LHCN-M2 (cell line): ENCODE results near the gene PRKN. TPM values are rescaled to one million over a fixed set of nuclear protein-coding genes. Genes with fewer than 3 reads are reported as not detected.

Source experiments
- DNase-seq: peaks from one replicate; pipeline ENCODE4 v3.0.0-alpha.2; 2012; ENCODE audit warnings: low read depth
- total RNA-seq: library from RNA; depleted of rRNA; stranded (reverse); fragments of >200 nt; gene quantifications from 2 replicates; pipeline ENCODE4 v1.2.3, GENCODE V29; 2014

PRKN gene
- total RNA-seq, 1 experiment from 2014 or later: 2.4 TPM

- DNase-seq: no peak
Measured at GRCh38 chr6:162459985-162460384, 267.6 kb downstream of the PRKN start.

DNA sequence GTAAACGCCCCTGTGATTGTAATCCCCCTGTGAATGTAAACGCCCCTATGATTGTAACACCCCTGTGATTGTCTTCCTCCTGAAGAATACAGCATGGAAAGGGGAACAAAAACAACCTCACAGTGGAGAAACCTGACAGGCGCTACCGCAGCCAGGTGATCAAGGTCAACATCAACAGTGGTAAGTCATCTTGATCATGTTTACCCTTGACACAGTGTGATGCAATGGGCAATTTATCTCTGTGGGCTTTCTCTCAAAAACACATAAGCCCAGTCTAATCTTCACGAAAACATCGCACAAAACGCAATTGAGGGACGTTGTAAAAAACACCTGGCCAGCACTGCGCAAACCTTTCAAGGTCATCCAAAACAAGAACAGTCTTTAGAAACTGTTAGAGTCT is 277.2 kb downstream of the PRKN start:
- no peak for DNase-seq

- no peak for DNase-seq
Measured at GRCh38 chr6:162448294-162448693, 279.3 kb downstream of the PRKN start.

- no peak for DNase-seq
Measured at GRCh38 chr6:162443101-162443500, 284.5 kb downstream of the PRKN start.

DNA sequence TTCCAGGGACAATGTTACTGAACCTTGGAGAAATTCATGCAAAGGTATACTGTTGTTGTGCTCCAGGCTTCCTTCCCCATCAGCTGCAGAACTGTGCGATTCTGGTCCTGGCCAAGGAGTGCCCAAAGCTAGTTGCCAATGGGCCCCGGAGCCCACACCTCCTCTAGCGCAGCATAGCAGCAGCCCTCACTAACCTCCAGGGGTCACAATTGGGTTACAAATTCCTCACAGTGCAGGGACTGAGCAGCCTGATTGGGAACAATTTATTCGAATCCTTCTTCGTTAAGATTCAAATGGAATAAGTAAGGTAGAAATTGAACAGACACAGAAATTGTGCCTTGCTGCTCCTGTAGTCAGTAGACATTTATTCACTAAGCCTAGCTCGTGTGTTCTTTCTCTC is 284.9 kb downstream of the PRKN start:
- DNase-seq: peak; percentile 1

GRCh38 chr6:162441991-162442390 is 285.6 kb downstream of the PRKN start:
- DNase-seq: no peak

GRCh38 chr6:162438980-162439379 is 288.6 kb downstream of the PRKN start:
- no peak for DNase-seq

DNA sequence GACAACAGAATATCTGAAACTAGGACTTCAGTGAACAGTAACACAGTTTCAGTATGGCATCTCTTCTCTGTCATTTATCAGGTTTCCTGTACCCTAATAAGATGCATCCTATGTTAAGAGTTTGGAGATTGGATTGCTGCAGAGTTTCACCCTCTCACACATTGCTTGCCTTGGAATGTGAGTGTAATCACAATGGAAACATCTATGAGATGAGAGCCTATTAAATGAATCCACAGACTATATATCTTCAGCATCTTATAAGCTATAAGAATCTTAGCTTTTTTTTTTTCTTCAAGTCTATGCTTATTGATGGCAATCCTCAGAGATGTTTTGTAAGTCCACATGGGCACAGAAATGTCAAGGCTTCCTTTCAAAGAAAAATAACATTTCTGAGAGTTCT is 292.5 kb downstream of the PRKN start:
- DNase-seq: no peak

- DNase-seq: no peak
Measured at GRCh38 chr6:162421004-162421403, 306.6 kb downstream of the PRKN start.

GRCh38 chr6:162416831-162417537 is 310.6 kb downstream of the PRKN start:
- no peak for DNase-seq

DNA sequence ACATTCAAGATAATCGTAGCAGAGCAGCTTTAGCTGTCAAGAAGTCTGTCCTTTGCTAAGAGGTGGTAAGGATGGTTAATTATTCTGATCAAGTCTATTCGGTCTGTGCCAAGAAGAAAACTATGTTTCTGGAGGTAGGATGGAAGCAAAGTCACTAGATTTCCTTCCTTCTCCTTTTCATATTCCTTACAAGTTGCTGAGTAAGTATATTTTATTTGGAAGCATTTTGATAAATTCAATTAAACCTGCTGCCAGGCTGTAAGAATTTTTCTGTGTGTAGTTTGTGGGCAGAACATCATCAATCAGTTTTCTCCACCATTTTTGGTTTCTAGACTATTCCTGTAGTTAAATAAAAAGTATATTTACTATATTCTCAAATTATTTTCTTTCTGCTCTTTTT is 311.3 kb downstream of the PRKN start:
- no peak for DNase-seq

- DNase-seq: no peak
Measured at GRCh38 chr6:162409741-162410691, 317.6 kb downstream of the PRKN start.

GRCh38 chr6:162408826-162409535 is 318.6 kb downstream of the PRKN start:
- DNase-seq: no peak

DNA sequence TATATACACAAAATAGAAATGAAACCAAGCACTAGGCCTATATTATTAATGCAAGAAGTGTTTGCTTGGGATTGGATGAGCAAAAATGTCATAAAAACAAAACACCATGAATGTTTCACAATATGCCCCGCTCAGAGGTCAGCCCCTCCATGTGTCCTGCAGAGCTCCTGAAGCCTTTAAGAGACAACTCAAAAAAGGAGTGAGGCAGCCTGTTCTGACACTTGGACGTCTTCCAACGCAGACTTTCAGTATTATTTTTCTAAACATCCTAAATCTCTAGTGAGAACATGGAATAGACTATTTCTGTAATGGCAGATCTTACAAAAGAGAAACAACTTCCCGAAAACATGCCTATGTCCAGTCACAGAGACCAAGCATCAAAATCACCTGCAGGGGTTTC is 322.6 kb downstream of the PRKN start:
- DNase-seq: no peak

GRCh38 chr6:162403031-162403430 is 324.5 kb downstream of the PRKN start:
- DNase-seq: no peak

- no peak for DNase-seq
Measured at GRCh38 chr6:162395181-162395580, 332.4 kb downstream of the PRKN start.

DNA sequence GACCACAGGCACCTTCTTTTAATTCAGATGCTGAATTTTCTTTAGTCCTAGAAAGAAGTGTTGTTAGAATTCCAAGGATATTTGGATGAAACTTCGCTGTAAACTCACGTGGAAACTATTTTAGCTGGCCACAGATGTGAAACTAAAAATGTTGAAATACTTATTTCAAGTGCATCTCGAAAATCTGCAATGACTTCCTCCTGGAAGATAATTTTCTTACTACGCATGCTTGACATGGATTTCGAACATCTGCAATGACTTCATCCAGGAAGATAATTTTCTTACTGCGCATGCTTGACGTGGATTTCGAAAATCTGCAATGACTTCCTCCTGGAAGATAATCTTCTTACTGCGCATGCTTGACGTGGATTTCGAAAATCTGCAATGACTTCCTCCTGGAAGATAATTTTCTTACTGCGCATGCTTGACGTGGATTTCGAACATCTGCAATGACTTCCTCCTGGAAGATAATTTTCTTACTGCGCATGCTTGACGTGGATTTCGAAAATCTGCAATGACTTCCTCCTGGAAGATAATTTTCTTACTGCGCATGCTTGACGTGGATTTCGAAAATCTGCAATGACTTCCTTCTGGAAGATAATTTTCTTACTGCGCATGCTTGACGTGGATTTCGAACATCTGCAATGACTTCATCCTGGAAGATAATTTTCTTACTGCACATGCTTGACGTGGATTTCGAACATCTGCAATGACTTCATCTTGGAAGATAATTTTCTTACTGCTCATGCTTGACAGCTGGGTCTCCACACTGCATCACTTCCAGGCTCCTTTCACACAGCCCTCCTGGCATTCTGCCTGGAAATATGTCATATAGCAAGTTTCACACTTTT is 336.4 kb downstream of the PRKN start:
- DNase-seq: peak; percentile 89

- no peak for DNase-seq
Measured at GRCh38 chr6:162389343-162390085, 338.1 kb downstream of the PRKN start.

- DNase-seq: no peak
Measured at GRCh38 chr6:162388383-162388777, 339.2 kb downstream of the PRKN start.

DNA sequence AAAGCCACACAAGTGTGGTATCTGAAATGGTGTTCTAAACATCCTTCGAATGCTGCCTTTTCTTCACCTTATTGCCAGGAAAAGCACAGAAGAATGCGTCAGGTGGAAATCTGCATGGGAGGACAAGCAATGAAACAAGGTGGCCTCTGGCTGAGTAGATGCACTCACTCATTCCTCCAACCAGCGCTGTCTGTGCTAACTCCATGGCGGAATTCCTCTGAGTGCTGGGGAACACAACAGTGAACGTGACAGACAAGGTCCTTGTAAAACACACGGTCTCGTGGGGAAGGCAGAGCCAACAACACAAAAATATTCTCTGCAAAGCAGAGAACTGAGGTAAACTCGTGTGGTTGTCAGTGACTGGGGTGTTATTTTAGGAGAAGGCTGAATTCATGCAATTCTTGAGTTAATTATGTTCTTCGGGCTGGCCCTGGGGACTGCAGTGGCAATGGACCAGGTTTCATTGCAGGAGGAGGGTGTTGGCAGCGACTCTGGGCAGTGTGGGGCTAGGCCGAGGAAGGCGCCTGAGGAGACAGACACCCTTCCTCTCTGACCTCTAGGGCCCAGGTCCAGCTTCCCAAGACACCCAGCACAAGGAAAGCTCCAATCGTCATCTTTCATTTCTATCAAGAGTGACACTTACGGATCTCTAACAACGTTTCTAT is 339.7 kb downstream of the PRKN start:
- no peak for DNase-seq
